HG03159 (cell line): ENCODE results near the gene SLC16A6.
A peak's percentile ranks its signal among the peaks of the same experiment; 100 is the strongest.
"Not testable (repeated sequence)": the region's sequence is repeated elsewhere in the genome, so short reads cannot be mapped to it uniquely, and the experiment has no call there.

Source experiments
- ATAC-seq: cut with Tn5 transposase; IDR thresholded peaks from one replicate; pipeline ENCODE4 v1.9.1; 2021; ENCODE audit warnings: mild to moderate bottlenecking, moderate library complexity; ENCODE audit not compliant: unreplicated experiment

SLC16A6 gene

DNA sequence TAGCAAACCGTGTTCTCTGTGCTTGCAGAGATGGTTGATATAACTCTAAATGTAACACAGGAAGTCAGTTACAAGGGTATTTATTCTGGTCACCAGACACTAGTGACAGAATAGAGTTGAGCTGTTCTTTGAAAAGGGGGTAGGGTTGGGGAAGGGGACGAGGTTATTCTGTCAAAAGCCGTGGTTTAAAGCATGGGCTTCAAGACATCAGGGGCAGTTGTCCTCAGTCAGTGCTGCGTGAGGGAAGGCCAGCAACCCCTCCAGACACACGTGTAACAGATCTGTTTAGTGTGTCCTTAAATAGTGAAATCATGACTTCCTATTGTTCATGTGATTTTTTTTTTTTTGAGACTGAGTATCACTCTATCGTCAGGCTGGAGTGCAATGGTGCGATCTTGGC is 37.5 kb downstream of the SLC16A6 start:
- ATAC-seq, result not testable (repeated sequence)

DNA sequence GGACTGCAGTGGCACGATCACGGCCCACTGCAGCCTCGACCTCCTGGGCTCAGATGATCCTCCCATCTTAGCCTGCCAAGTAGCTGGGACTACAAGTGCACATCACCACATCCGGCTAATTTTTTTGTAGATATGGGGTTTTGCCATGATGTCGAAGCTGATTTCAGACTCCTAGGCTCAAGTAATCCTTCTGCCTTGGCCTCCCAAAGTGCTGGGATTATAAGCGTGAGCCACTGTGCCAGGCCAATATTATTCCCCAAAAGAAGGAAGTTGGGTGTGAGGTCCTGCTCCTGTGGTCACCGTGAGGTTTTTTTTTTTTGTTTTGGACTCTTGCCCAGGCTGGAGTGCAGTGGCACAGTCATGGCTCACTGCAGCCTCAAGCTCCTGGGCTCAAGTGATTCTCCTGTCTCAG is 41.6 kb downstream of the SLC16A6 start:
- ATAC-seq, result no peak

DNA sequence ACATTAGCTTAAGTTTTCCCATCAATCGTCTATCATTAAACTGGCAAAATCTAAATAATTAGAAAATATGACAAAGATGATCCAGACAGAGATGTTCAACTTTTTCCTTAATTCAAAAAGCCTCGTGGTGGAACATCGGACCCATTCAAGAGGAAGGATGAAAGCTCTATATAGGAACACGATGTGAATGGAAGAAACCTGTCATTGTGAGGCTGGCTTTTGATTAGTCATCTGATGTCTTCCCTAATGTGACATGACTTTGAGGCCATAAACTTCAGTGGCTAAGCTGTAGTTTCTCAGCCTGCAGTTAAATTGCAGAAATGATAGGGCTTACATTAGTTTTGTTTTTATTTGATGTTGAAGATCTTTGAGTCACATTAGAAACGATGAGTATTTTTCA is 42.0 kb downstream of the SLC16A6 start:
- no peak for ATAC-seq

DNA sequence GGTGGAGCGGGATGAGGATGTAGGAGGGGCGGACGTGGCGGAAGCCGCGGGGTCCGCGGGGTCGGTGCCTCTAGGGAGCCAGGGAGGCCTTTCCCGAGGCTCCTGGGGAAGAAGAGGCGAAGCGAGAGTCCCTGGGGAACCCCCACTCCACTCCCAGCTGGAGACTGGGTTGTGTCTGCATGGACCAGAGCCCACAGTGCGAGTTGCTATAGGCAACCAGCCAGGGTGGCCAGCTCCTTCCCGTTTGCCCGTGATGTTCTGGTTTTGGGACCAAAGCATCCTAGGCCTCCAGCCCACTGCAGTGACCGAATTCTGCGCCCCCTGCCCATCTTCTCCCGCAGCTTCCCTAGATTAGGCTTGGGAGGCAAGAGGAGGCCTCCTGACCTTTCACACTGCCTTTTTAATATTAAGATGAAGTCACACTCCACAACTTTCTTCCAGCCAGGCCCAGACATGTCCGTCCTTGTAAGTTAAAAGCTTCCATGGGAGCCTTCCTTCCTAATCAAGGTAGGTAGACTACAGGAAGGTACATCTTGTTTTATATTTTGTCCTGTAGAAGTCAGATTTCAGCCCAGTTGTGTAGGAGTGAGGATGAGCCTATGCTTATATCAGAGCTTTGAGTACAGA is 42.6 kb downstream of the SLC16A6 start:
- no peak for ATAC-seq

DNA sequence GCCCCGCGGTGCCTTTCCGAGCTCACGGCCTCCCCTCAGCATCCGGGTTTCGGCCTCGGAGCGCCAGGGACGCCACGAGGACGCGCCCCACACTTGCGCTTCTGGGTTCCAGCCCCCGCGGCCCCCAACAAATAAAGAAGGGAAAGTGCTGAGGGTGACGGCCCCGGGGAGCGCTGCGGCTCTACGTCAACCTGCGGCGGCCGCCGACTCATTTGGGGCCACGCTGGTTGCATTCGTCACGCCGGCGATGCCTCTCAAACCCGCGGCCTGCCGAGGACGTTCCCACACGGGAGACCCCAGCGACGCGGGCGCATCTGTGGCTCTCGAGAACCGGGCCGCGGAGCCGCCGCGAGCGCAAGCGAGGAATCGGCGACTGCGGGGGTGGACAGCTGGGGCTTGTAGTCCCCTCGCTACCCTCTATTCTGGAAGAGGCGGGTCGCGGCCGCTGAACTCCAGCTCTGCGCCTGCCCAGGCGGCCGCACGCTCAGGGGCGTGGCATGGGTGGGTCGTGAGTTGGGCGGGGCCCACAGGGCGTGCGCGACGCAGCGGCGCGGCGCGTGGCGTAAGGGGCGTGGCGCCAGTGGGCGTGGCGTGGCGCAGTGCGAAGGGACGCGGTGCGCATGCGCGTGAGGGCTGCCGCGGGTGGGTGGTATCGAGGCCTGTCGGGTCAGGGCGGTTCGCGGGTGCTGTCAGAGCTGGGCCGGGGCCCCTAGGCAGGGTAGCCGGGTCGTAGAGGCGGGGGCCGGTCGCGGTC is 43.3 kb downstream of the SLC16A6 start, which contains the start of gene AMZ2:
Gene AMZ2, plus strand, starts transcription at position 599 of the 754 bp plus-strand sequence. CDS start 2,145 bp downstream, outside the sequence.
- ATAC-seq, result peak; percentile 86

DNA sequence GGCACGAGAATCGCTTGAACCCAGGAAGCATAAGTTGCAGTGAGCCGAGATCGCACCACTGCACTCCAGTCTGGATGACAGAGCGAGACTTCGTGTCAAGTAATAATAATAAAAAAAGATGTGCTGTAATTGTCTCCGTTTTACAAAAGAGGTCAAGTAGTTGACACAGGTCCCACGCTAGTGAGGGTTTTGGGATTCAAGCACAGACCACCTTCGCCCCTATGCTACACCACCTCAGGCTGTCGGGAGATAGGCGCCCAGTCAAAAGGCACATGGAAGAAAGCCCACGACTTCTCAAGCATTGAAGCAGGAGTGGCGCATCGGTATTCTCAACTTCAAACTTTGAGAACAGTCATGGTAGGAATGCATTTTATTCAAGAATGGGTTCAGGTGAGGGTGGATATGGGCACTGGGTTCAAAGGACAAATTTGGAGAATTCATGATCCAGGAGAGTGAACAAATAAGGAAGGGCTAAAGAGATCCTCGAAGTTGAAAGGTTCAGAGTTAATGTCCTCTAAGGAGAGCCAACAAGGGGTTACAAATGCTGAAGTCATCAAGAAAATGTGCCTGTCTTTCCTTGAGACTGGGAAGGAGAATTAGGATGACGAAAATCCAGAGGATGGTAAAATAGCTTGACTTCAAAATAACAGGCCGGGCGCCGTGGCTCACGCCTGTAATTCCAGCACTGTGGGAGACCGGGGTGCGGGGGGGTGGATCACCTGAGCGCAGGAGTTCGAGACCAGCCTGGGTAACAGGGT is 44.5 kb downstream of the SLC16A6 start:
- no peak for ATAC-seq

DNA sequence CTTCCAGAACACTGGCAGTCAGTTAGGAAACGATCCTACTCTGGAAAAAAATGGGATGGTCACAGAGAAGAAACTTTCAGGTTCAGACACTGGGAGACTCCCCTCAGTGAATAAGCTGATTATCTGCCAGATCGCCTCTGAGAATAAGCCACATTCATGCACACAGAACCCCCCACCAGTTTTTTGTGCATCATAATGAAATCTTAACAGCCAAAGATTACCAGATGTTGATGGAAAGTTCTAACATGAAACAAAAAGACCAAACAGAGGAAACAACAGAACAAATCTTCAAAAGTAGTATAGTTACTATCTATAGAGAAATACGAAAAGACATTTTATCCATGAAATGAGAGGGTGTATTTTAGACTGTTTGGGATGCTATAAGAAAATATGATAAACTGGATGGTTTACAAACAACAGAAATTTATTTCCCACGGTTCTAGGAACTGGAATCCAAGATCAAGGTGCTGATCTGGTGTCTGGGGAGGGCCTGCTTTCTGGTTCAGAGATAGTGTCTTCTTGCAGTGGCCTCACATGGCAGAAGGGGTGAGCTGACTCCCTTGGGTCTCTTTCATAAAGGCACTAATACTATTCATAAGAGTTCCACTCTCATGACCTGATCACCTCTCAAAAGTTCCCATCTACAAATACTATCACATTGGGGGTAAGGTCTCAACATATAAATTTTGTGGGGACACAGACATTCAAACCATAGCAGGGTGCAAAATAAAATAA is 51.1 kb downstream of the SLC16A6 start:
- ATAC-seq, result no peak

DNA sequence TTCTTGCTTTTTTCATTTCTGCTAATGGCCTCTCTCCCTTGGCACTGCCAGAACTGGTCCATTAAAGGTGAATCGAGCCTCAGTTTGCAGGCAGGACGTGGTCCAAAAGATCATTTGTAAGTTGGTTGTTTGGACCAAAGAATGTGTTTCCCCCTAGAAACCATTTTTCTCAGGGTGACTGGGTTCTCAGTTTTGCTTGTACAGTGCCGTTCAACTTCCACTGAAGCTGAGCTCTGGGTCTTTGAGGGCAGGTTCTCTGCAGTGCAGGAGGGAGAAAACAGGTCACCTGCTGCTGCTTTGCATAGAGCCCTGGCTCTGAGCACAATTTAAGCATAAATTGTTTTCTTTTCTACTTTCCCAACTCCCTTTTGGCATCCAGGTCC is 52.1 kb downstream of the SLC16A6 start:
- ATAC-seq, result no peak

DNA sequence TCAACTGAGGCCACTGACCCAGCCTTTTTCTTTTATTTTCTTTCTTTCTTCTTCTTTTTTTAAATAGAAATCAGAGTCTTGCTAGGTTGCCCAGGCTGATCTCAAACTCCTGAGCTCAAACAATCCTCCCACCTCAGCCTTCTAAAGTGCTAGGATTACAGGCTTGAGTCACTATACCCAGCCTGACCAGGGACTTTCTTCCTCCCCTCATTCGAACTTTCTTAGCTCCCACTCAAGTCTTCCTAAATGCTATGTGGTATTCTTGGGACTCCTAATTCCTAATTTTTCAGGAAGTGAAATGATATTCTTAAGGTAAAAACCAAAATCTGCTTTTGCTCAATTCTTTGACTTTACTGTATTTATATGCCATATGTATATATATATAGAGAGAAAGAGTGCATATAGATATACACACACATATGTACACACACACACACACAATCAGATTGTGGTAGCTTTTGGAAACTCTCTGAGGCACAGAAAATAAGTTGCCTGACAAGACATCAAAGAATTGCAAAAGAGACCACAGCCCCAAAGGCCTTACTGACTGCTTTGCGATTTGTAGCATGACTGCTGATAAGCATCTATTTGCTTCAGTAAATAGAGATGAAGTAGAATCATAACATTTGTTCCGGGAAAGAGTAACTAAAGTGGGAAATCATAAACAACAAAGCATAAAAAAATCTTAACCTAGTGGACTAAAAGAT is 52.6 kb downstream of the SLC16A6 start:
- peak; percentile 0 for ATAC-seq

DNA sequence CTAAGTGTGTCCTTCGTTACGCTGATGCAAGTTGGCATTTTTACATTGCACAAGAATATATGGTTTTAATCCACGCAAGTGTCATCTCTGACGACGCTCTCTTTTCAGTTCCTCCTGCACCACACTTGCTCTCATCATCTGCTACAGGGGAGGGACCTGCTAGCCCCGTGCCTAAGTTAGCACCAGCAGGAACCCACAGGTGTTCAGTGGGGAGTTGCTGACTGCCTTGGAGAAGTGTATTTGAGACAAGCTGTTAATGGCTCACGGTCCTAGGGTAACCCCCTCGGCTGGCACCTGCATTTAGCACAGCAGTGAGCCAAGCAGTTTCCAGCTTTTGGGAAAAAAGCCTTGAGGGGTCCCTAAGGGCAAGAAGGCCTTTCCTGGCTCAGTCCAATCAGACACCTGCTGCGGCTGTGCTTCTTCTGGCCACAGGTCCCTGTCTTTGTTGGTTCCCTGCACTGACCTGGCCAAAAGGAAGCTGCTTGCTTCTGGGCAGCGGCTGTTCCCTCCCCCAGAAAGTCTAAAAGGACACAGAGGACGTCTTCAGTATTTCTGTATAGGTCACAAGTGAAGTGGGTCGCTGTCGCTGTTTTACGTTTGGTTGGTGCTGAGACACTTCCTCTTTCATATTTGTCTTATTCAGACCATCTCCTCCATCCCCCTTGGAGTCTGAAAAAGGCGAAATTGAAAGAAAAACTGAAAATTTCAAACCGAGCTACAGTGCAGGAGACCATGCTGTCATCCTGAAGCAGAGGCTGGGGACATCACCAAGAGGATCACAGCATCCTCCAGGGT is 53.4 kb downstream of the SLC16A6 start:
- ATAC-seq, result peak; percentile 75

DNA sequence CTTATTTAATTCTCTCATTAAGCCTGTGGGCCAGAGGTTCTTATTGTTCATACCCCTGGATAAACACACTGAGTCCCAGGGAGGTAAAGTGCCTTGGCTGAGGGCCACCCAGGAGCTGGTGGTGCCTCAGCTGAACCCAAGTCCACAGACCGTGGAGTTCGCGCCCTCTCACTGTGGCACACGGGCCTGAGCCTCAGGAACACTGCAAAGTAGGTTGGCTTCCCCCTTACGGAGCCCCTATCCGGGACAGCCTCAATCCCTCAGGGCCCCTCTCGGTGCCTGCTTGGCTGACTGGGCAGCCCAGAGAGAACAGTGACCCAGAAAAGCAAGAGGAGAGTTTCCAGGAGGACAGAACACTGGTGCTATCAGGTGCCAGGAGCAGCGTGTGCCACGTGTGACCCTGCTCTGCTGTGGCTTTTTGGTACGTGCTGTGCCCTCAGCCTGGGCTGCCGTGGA is 55.6 kb downstream of the SLC16A6 start:
- ATAC-seq, result not testable (repeated sequence)

DNA sequence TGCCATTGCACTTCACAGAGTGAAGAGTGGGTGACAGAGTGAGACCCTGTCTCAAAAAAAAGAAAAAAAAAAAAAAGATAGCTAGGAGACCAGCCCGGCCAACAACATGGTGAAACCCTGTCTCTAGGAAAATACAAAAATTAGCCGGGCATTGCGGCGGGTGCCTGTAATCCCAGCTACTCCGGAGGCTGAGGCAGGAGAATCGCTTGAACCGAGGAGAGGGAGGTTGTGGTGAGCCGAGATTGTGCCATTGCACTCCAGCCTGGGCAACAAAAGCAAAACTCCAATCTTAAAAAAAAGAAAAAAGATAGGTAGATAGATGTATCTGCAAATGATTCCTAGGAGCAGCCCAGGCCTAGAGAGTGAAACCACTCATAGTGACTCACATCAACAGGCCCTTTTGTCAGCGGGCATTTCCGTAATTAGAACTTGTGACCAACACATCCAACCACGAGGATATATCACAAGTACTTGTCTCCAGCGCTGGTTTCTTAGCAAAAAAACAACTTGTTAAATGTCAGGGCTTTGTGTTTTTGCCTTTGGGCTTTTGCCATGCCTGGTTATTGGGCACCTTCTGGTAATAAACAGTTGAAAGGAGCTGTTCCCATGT is 56.1 kb downstream of the SLC16A6 start:
- peak; percentile 30 for ATAC-seq

DNA sequence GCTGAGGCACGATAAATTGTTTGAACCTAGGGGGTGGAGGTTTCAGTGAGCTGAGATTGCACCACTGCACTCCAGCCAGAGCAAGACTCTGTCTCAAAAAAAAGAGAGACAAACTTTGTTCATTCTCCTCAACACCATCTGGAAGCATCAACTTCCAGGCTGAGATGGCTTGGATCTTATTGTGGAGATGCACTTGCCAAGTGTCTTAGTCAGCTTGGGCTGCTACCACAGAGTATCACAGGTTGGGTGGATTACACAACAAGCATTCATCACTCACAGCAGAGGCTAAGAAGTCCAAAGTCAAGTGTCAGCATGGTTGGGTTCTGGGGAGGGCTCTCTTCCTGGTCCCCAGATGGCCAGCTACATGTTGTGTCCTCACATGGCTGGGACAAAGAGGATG is 58.2 kb downstream of the SLC16A6 start:
- not testable (repeated sequence) for ATAC-seq

DNA sequence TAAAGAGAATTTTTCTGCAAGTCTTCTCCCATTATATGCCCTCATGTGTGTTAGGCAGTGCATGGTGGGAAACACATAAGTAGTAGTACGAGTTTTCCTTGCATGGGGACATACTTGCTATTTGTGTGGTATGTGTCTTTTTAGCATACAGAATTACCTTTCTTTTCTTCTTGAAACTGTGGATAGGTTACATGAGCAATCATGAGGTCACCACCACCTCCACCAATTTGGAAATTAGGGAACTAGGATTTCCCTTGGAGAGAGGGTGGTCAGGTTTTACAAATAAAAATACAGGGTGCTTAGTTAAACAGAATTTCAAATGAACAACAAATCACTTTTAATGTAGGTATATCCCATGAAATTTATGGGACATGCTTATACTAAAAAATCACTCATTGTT is 59.4 kb downstream of the SLC16A6 start:
- ATAC-seq, result no peak

DNA sequence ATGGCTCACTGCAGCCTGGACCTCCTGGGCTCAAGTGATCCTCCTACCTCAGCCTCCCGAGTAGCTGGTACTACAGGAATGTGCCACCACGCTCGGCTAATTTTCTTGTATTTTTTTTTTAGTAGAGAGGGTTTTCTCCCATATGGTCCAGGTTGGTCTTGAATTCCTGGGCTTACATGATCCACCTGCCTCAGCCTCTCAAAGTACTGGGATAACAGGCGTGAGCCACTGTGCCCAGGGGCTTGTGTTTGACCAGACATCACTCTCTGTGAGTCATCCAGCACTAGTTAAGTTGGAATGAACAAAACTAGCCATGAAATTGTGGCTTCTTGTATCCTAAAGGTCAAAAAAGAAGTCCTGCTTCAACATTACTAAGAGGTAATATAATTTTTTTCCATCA is 59.8 kb downstream of the SLC16A6 start:
- not testable (repeated sequence) for ATAC-seq

DNA sequence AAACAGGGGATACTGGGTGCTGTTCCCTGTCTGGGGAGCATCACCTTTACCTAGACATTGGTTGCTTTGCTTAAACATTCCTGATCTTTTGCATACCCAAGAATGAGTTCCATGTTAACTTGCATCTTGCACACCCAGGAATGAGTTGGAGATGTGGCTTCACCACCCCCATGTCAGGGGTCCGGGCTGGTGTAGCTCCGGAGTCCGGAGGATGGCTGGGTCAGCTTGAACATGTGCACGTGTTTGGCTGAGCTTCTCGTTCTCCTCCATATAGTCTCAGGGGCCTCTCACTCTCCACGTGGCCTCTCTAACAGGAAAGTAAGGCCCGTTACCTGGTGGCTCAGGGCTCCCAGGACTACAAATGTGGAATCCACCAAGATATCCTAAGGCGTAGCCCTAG is 61.3 kb downstream of the SLC16A6 start:
- no peak for ATAC-seq

DNA sequence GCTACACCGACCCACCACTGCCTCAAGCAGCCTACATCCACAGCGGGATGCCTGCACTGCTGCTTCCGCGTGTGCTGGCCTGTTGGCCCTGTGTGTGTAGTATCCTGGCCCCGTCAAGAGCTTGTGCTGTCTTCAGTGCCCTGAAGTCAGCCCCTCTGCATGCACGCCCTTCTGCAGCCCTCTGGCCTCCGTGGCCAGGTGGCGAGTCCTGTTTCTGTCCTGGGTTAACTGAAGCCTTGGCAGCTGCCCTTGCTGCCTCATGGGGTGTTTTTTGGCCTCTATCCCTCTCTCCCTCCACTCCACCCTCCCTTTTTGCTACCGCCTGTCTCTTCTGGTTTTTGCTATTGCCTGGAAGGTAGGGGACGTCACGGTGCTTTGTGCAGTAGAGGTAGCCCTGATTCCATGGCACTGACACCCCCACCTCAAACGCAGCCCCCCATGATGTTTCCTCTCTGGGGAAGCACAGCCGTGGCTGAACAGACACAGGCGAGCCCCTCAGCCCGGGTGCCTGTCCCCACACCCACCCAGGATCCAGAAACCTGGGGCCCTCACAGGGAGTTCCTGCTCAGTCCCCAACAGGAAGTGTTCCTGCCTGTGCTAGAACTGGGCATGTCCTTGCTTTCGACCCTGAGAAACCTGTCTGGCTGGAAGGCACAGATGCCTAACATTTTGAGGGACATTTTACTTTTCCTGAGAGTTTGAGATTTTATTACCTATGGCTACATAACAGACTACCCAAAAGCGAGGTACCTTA is 61.9 kb downstream of the SLC16A6 start:
- no peak for ATAC-seq

DNA sequence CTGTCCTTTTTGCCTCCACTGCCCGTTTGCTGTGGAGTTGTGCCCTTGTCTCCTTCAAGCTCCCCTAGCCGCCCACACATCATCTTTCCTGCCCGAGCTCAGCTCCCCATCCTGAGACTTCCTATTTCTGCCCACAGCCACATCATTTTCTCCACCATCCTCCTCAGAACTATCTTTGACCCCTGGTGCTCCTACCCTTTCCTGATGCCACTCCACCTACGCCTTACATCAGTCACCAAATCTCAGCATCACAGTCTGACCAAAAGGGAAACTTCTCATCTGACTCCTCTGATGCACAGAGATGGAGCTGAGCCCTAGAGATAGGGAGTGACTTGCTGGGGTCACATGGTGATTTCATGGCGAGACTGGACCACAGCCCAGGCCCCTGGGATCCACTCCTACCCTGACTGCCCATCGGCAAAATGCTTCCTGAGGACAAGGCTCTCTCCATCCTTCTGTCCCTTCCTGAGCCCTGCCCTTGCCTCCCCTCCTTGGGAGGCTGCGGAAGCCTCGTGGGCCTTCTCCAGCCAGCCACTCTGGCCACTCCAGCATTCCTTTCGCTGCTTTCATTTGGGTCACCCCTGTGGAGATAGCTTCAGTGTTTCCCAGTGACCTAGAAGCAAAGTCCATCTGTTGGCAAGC is 62.8 kb downstream of the SLC16A6 start:
- not testable (repeated sequence) for ATAC-seq
